ENCODE results near the gene PERM1. TPM values are rescaled to one million over a fixed set of nuclear protein-coding genes. Genes with fewer than 3 reads are reported as not detected.
"Not testable (repeated sequence)": the region's sequence is repeated elsewhere in the genome, so short reads cannot be mapped to it uniquely, and the experiment has no call there.

The PERM1 gene
- total RNA-seq, 1 experiment from 2014 or later = not detected

GRCh38 chr1:1014799-1015681 is 33.1 kb upstream of the PERM1 start:
- Mint-ChIP-seq H3K36me3 (ENCODE audit: insufficient read depth, unreplicated experiment) (peaks cover 16% of the 10 kb centered on the region), H3K4me3 (ENCODE audit: unreplicated experiment) (no peak overlapping the region), H3K9me3 (ENCODE audit: unreplicated experiment) (no peaks in the 10 kb centered on the region), H3K4me1 (ENCODE audit: insufficient read depth, unreplicated experiment) (peaks cover 9% of the 10 kb centered on the region), H3K27me3 (ENCODE audit: insufficient read depth, unreplicated experiment) (no peaks in the 10 kb centered on the region), H3K27ac (ENCODE audit: low read depth, unreplicated experiment) (no peak overlapping the region)
- intact Hi-C loops (cut with micrococcal nuclease) = no loop called here
- no TSS peak for BruUV-seq (replicated peaks)
- ChIA-PET POLR2A (interaction anchor here (1.1 kb wide), 1 partner anchor 49 kb away, joined by 3 read pairs; no protein-coding TSS in a partner anchor), CTCF (interaction anchor here (0.6 to 7.3 kb wide), 7 partner anchors 9 to 114 kb away, joined by 3 to 65 read pairs (median 4); no protein-coding TSS in a partner anchor)
- peak; percentile 35 for TF ChIP-seq CTCF (IDR thresholded peaks at IDR 0.05; ENCODE audit: unreplicated experiment)
- peak; percentile 48 for DNase-seq (ENCODE audit: unreplicated experiment)

- CTCF ChIA-PET = interaction anchor here (0.6 to 7.3 kb wide), 7 partner anchors 8 to 100 kb away, joined by 3 to 65 read pairs (median 4); no protein-coding TSS in a partner anchor
- Mint-ChIP-seq H3K9me3 (ENCODE audit: unreplicated experiment) (no peaks in the 10 kb centered on the region), H3K4me3 (ENCODE audit: unreplicated experiment) (peak overlapping the region; percentile 91), H3K27me3 (ENCODE audit: insufficient read depth, unreplicated experiment) (no peaks in the 10 kb centered on the region), H3K27ac (ENCODE audit: low read depth, unreplicated experiment) (peak overlapping the region; percentile 94), H3K4me1 (ENCODE audit: insufficient read depth, unreplicated experiment) (peaks cover 9% of the 10 kb centered on the region), H3K36me3 (ENCODE audit: insufficient read depth, unreplicated experiment) (peaks cover 16% of the 10 kb centered on the region)
- intact Hi-C loops (cut with micrococcal nuclease) = no loop called here
- BruUV-seq (replicated peaks) = TSS peak; percentile 76
- no peak for TF ChIP-seq CTCF (IDR thresholded peaks at IDR 0.05; ENCODE audit: unreplicated experiment)
- POLR2A ChIA-PET = interaction anchor here (0.8 to 1.5 kb wide), 11 partner anchors 8 to 217 kb away, joined by 3 to 6 read pairs (median 4); partner anchors contain the start of genes HES4 and NOC2L
- no peak for DNase-seq (ENCODE audit: unreplicated experiment)
Observed at GRCh38 chr1:1013922-1014648, 32.2 kb upstream of the PERM1 start.

GRCh38 chr1:1013105-1013921 is 31.4 kb upstream of the PERM1 start, which contains the start of gene ISG15:
Gene ISG15, plus strand, starts transcription at chr1:1013497. Its CDS starts 77 bp downstream, at chr1:1013574.
- Mint-ChIP-seq H3K4me1 (ENCODE audit: insufficient read depth, unreplicated experiment) (peaks cover 9% of the 10 kb centered on the region), H3K27ac (ENCODE audit: low read depth, unreplicated experiment) (peak within 1 kb of the TSS; percentile 94), H3K4me3 (ENCODE audit: unreplicated experiment) (peak within 1 kb of the TSS; percentile 91), H3K9me3 (ENCODE audit: unreplicated experiment) (no peaks in the 10 kb centered on the region), H3K36me3 (ENCODE audit: insufficient read depth, unreplicated experiment) (peaks cover 16% of the 10 kb centered on the region), H3K27me3 (ENCODE audit: insufficient read depth, unreplicated experiment) (no peaks in the 10 kb centered on the region)
- CTCF ChIA-PET = interaction anchor here (0.6 to 7.3 kb wide), 4 partner anchors 11 to 55 kb away, joined by 3 to 65 read pairs (median 12); no protein-coding TSS in a partner anchor
- POLR2A ChIA-PET = interaction anchor here (0.8 to 1.5 kb wide), 12 partner anchors 8 to 394 kb away, joined by 3 to 6 read pairs (median 4); partner anchors contain the start of genes HES4, MRPL20 and NOC2L
- intact Hi-C loops (cut with micrococcal nuclease) = no loop called here
- BruUV-seq (replicated peaks) = no TSS peak
- DNase-seq (ENCODE audit: unreplicated experiment) = peak; percentile 85
- no peak for TF ChIP-seq CTCF (IDR thresholded peaks at IDR 0.05; ENCODE audit: unreplicated experiment)

GRCh38 chr1:1012736-1013104 is 30.8 kb upstream of the PERM1 start:
- H3K4me3 Mint-ChIP-seq (ENCODE audit: unreplicated experiment) = peak overlapping the region; percentile 91
- H3K9me3 Mint-ChIP-seq (ENCODE audit: unreplicated experiment); intact Hi-C loops (cut with micrococcal nuclease); H3K4me1 Mint-ChIP-seq (ENCODE audit: insufficient read depth, unreplicated experiment); H3K27me3 Mint-ChIP-seq (ENCODE audit: insufficient read depth, unreplicated experiment); DNase-seq (ENCODE audit: unreplicated experiment): not testable (repeated sequence)
- H3K27ac Mint-ChIP-seq (ENCODE audit: low read depth, unreplicated experiment) = peak overlapping the region; percentile 94
- ChIA-PET CTCF (interaction anchor here (1.8 to 7.3 kb wide), 3 partner anchors 11 to 51 kb away, joined by 5 to 65 read pairs (median 18); no protein-coding TSS in a partner anchor), POLR2A (interaction anchor here (0.9 to 1.5 kb wide), 8 partner anchors 8 to 395 kb away, joined by 3 to 6 read pairs (median 4); partner anchors contain the start of genes HES4 and MRPL20)
- H3K36me3 Mint-ChIP-seq (ENCODE audit: insufficient read depth, unreplicated experiment) = peaks cover 16% of the 10 kb centered on the region
- BruUV-seq (replicated peaks) = TSS peak; percentile 62
